NCI-H510A (cell line): ENCODE results near the gene TIGIT.

Experiments used
- DNase-seq: peaks from one replicate; lab custom pipeline; 2025; lab: John Stamatoyannopoulos, UW

The TIGIT gene

DNA sequence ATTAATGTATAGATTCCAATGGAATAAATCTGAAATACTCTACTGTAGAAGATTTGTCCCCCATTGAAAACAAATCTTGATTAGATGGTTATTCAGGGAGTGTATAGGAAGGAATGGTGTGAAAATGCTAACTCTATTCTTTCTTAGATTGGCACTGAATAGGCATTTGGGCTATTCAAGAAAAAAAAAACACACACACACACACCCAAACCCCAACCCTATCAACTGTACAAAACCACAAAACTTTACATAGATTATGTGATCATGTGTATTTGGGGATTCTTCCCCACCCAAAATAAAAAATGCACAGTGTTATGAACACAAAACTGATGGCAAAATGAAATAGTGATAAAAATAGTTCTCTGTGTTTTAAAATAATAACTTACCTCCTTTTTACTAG lies 61.8 kb downstream of the TIGIT start:
- DNase-seq = no peak

DNA sequence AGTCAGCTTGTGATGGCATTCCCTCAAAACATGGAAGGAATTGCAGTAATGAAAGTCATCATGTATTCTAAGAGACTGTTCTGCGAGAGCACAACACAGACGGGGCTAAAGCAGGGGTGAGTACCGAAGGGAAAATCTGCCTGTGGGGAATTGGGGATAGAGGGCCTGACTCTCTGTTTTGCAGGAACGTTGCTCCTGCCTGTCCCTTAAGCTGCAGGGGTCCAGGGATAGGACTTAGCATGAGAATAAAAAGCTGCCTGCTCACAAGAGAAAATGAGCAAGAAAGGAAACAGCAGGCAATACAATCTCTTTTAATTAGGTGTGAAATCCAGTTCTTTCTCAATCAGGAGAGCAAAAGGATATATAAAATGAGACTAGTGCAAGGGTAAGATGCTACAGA lies 62.2 kb downstream of the TIGIT start:
- no peak for DNase-seq

DNA sequence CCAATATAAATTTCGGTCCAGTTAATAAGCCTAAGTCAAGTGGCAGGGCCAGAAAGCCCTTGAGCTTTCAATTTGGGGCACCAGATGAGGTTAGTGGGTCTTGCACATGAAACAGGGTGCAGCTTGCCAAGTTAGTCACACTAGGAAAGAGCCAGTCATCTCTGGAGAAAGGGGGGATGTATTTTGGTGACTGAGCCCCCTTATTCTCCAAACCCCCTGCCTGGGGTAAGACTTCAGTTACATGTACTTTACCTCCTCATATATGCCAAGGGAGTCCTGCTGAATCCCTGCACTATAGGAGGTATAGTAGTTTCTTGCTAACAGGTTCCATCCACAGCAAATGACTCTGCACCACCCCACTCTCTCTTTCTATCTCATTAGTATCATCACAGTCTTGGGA lies 62.7 kb downstream of the TIGIT start:
- no peak for DNase-seq
